ENCODE data around the gene GLYR1. TPM values are rescaled to one million over a fixed set of nuclear protein-coding genes. Genes with fewer than 3 reads are reported as not detected.

GLYR1 gene
- total RNA-seq, 2 donors from 2014 or later: 57.4 to 60.8 TPM

GRCh38 chr16:4860727-4861342 lies 13.7 kb upstream of the GLYR1 start:
- no peak for DNase-seq (ENCODE audit: low spot score)
- Histone ChIP-seq H3K4me1 (replicated peaks) (no peaks in the 10 kb centered on the region), H3K27ac (no peak overlapping the region), H3K36me3 (peaks cover 0 to 17% of the 10 kb centered on the region in 2 donors), H3K4me3 (no peak overlapping the region), H3K9me3 (no peaks in the 10 kb centered on the region), H3K27me3 (replicated peaks; ENCODE audit: insufficient read depth) (no peaks in the 10 kb centered on the region)
- intact Hi-C loops (cut with DNase I): no loop called here
- 94% methylated on average over 14 of the region's 14 CpGs for WGBS
- no peak for TF ChIP-seq CTCF (IDR thresholded peaks at IDR 0.05)

DNA sequence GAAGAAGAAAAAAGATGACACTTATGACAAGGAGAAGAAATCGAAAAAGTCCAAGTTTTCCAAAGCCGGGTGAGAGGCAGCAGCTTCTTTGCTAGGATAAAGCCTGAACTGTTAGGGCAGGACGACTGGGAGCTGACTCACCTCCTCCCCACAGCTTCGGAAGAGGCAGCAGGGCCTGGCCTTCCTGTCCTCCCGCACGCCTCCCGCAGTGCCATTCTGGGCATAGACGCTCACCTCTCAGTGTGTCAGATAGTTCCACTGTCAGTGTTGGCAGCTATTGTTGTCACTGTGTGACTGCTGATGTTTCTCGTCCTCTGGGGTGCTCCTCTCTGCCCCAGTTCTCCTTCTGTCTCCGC lies 12.8 kb upstream of the GLYR1 start:
- TF ChIP-seq POLR2A (IDR thresholded peaks at IDR 0.05): no peak
- no peak for TF ChIP-seq CTCF (IDR thresholded peaks at IDR 0.05)
- no peak for TF ChIP-seq POLR2AphosphoS5 (IDR thresholded peaks at IDR 0.05)
- Histone ChIP-seq H3K9me3 (no peaks in the 10 kb centered on the region), H3K36me3 (peaks cover 0 to 17% of the 10 kb centered on the region in 2 donors), H3K27me3 (replicated peaks; ENCODE audit: insufficient read depth) (no peaks in the 10 kb centered on the region), H3K4me1 (replicated peaks) (no peaks in the 10 kb centered on the region), H3K27ac (no peak overlapping the region), H3K4me3 (no peak overlapping the region)
- WGBS: 93% methylated on average over 10 of the region's 10 CpGs
- intact Hi-C loops (cut with DNase I): no loop called here
- DNase-seq (ENCODE audit: low spot score): no peak

- H3K36me3 ChIP-seq: peaks cover 0 to 17% of the 10 kb centered on the region in 2 donors
- WGBS: 89% methylated on average over 17 of the region's 17 CpGs
- no peaks in the 10 kb centered on the region for H3K9me3 ChIP-seq
- no peaks in the 10 kb centered on the region for H3K27me3 ChIP-seq (replicated peaks; ENCODE audit: insufficient read depth)
- H3K4me3 ChIP-seq: no peak overlapping the region
- no peaks in the 10 kb centered on the region for H3K4me1 ChIP-seq (replicated peaks)
- intact Hi-C loops (cut with DNase I): no loop called here
- TF ChIP-seq POLR2A (IDR thresholded peaks at IDR 0.05) (no peak), CTCF (IDR thresholded peaks at IDR 0.05) (no peak), POLR2AphosphoS5 (IDR thresholded peaks at IDR 0.05) (no peak)
- no peak for DNase-seq (ENCODE audit: low spot score)
- no peak overlapping the region for H3K27ac ChIP-seq
These were observed 12.3 kb upstream of the GLYR1 start for GRCh38 chr16:4859190-4859899.

DNA sequence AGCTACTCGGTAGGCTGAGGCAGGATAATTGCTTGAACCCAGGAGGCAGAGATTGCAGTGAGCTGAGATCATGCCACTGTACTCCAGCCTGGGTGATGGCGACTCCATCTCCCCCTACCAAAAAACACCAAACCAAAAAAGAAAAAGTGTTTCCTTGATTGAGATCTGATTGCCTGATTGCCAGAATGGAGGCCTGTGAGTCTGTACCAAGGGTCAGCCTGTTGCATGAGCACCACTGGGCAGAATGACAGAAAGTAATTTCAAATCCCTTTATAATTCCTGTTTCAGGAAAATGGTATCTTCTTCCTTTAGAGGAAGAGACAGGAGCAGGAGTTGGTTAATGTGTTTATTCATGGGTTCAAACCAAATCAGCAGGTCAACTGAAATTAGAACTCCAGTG lies 8.7 kb upstream of the GLYR1 start:
- Histone ChIP-seq H3K27me3 (replicated peaks; ENCODE audit: insufficient read depth) (no peaks in the 10 kb centered on the region), H3K9me3 (no peaks in the 10 kb centered on the region), H3K4me3 (no peak overlapping the region), H3K36me3 (peaks cover 4 to 20% of the 10 kb centered on the region in 2 donors), H3K27ac (no peak overlapping the region), H3K4me1 (replicated peaks) (no peaks in the 10 kb centered on the region)
- no peak for DNase-seq (ENCODE audit: low spot score)
- intact Hi-C loops (cut with DNase I): no loop called here
- WGBS: 93% methylated on average over 2 of the region's 2 CpGs
- TF ChIP-seq POLR2AphosphoS5 (IDR thresholded peaks at IDR 0.05) (no peak), CTCF (IDR thresholded peaks at IDR 0.05) (no peak), POLR2A (IDR thresholded peaks at IDR 0.05) (no peak)

- H3K4me3 ChIP-seq: no peak overlapping the region
- no peak overlapping the region for H3K27ac ChIP-seq
- peaks cover 4 to 20% of the 10 kb centered on the region in 2 donors for H3K36me3 ChIP-seq
- no peak for DNase-seq (ENCODE audit: low spot score)
- 97% methylated on average over 5 of the region's 5 CpGs for WGBS
- intact Hi-C loops (cut with DNase I): no loop called here
- no peaks in the 10 kb centered on the region for H3K27me3 ChIP-seq (replicated peaks; ENCODE audit: insufficient read depth)
- no peaks in the 10 kb centered on the region for H3K9me3 ChIP-seq
- no peak for TF ChIP-seq POLR2A (IDR thresholded peaks at IDR 0.05)
- no peak for TF ChIP-seq CTCF (IDR thresholded peaks at IDR 0.05)
- TF ChIP-seq POLR2AphosphoS5 (IDR thresholded peaks at IDR 0.05): no peak
- H3K4me1 ChIP-seq (replicated peaks): no peaks in the 10 kb centered on the region
These were observed 8.3 kb upstream of the GLYR1 start for GRCh38 chr16:4855371-4855770.
